Vagina (tissue), 2 donors: ENCODE results near the gene PLAC1.

Source experiments
- CTCF ChIP-seq, 3 experiments: fragments of 450-650 bp in 2 of 3; fragments of 200-600 bp in 1 of 3; sonication (generic) in 1 of 3; IDR thresholded peaks; one replicate each; pipeline ENCODE4 v1.5.1; 2017 to 2019; ENCODE audit warnings: antibody characterized with exemption in 3 of 3, mild to moderate bottlenecking in 2 of 3, moderate library complexity in 2 of 3
- POLR2AphosphoS5 ChIP-seq, 2 donors: sonication (generic); formaldehyde crosslinking; IDR thresholded peaks; one replicate each; pipeline ENCODE4 v1.9.0; 2017; ENCODE audit warnings: antibody characterized with exemption in 2 of 2, mild to moderate bottlenecking in 2 of 2, low read depth in 1 of 2; ENCODE audit not compliant: insufficient read depth in 1 of 2

GRCh38 chrX:134633394-134633793 lies 24.9 kb downstream of the PLAC1 start:
- TF ChIP-seq CTCF (IDR thresholded peaks at IDR 0.05) (no peak), POLR2AphosphoS5 (IDR thresholded peaks at IDR 0.05; ENCODE audit: insufficient read depth in 1 of 2, low read depth in 1 of 2) (no peak)
